NCI-H510A (cell line): Measurements from ENCODE around the gene MT1B.
"Not testable (repeated sequence)": the region's sequence is repeated elsewhere in the genome, so short reads cannot be mapped to it uniquely, and the experiment has no call there.

Source experiments
- DNase-seq: peaks from one replicate; lab custom pipeline; 2025; lab: John Stamatoyannopoulos, UW

The MT1B gene

DNA sequence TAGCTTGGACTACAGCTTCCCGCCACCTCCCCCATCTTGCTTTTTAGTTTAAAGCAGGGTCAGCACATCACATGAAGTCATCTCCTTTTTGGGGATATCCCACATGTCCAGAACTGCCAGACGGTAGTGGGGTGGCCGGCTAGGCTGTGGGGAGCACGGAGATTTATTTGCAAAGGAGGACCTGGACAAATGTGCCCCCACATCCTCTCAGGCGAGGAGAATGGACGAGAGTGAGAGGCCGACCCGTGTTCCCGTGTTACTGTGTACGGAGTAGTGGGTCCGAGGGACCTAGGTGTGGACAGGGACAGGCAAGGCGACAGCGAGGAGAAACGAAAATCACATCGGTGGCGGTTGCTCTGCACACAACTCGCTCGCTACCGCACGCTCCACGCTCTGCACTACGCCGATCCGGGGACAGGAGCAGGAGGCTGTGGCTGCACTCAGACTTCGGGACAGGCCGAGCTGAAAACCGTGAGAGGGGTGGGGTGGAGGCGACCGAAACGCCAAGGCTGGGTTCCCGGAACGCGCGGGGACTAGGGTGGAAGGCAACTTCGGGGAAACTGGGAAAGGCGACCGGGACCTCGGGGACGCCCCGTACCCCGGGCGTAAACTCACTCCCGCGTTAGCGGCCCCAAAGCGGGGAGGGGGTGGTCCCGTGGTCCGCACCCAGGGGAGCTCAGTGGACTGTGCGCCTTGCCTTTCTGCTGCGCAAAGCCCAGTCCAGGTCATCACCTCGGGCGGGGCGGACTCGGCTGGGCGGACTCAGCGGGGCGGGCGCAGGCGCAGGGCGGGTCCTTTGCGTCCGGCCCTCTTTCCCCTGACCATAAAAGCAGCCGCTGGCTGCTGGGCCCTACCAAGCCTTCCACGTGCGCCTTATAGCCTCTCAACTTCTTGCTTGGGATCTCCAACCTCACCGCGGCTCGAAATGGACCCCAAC lies 13.6 kb upstream of the MT1B start, which contains the start of gene MT1A:
TSS of gene MT1A (plus strand) at position 853 of the 937 bp plus-strand sequence. CDS start at position 926, 73 bp downstream.
- DNase-seq: no peak

GRCh38 chr16:56639045-56639444 lies 12.6 kb upstream of the MT1B start:
- no peak for DNase-seq

DNA sequence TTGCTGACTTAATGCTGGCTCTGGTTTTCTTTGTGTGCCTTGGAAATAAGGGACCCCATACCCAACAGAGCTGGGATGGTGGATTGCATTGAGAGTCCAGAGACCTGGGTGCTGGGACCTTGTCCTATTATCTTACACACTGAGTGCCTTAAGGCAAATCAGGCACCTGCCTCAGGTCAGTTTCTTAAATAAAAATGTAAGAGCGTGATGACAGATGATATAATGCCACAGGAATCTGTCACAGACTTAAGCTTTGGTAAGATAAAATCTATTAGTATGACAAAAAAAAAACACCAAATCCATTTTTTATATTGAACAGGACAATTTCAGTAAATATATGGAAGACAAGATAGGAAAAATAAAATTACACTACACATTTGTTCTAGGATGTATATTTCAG lies 11.6 kb upstream of the MT1B start:
- no peak for DNase-seq

GRCh38 chr16:56641166-56641565 lies 10.5 kb upstream of the MT1B start:
- no peak for DNase-seq

GRCh38 chr16:56643080-56643778 lies 8.5 kb upstream of the MT1B start:
- DNase-seq: peak; percentile 58

- no peak for DNase-seq
Observed at GRCh38 chr16:56643833-56644232, 7.9 kb upstream of the MT1B start.

DNA sequence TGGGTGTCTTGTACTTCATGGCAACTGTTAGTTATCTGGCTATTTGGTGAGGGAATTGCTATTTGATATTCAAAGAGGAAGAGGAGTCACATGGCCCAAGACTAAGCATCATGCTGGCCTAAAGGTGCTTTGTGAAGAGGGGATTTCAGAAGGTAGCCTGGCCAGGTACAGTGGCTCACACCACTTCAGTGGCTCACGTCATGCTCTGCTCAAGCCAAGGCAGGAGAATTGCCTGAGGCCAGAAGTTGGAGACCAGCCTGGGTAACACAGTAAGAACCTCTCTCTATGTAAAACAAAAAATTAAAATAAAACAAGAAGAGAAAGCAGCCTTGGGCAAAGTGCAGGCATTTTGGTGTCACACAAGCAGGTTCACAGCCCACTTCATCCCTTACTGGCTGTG lies 6.4 kb upstream of the MT1B start:
- DNase-seq: no peak

GRCh38 chr16:56645838-56646237 lies 5.8 kb upstream of the MT1B start:
- DNase-seq: no peak

DNA sequence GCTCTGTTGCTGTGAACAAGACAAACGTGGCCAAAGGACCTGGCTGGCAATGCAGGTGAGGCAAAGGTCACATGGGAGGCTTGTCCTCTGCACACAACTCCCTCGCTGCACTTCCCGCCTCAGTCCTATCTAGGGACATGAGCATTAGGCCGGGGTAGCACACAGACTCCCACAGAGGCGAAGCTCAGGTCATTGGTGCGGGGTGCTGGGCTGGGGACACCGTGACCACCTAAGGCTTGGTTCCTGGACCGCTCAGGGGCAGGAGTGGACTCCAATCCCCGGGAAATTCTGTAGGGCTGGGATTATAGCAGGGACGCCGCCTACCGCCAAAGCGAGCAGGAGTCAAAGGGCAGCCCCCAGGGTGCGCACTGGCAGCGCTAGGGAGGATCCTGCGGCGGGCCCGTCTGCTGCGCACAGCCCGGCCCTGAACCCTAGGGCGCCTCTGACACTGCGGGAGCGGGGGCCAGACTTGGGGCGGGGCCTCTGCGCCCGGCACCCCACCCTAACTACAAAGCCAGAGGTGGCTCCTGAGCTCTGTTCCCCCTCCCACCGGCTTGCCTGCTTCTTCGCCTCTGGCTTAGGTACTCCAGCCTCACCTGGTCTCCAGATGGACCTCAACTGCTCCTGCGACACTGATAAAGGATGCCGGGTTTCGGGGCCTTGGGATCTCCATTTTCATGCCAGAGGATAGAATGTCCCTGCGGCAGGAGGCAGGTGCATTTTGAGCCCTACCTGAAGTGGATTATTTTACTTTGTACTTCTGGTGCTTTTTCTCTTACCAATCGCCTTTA lies 3.9 kb upstream of the MT1B start:
- DNase-seq: no peak

GRCh38 chr16:56649271-56649670 lies 2.4 kb upstream of the MT1B start:
- DNase-seq: no peak

DNA sequence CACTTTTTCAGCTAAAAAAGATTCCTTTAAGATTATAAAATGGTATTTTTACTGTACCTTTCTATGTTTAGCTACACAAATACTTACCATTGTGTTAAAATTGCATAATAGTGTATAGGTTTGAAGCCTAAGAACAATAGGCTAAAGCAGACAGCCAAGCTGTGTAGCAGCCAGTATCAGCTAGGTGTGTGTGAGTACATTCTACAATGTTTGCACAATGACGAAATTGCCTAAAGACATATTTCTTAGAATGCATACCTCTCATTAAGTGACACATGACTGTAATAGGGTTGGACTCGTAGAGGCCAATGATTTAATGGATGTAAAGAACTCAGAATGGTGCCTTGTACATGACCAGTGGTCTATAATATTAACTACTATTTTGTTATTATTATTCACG lies 1.9 kb upstream of the MT1B start:
- no peak for DNase-seq

- DNase-seq: no peak
Observed at GRCh38 chr16:56652600-56652999, 914 bp downstream of the MT1B start.

GRCh38 chr16:56653218-56653617 lies 1.5 kb downstream of the MT1B start:
- DNase-seq: no peak

- peak; percentile 86 for DNase-seq
Observed at GRCh38 chr16:56657555-56658326, 6.1 kb downstream of the MT1B start, which contains the start of gene MT1F. MT1F (plus strand) TSS chr16:56657959; CDS start chr16:56658059, 100 bp downstream.

- no peak for DNase-seq
Observed at GRCh38 chr16:56658327-56658875, 6.7 kb downstream of the MT1B start.

GRCh38 chr16:56662357-56663354 lies 11.0 kb downstream of the MT1B start:
- no peak for DNase-seq

DNA sequence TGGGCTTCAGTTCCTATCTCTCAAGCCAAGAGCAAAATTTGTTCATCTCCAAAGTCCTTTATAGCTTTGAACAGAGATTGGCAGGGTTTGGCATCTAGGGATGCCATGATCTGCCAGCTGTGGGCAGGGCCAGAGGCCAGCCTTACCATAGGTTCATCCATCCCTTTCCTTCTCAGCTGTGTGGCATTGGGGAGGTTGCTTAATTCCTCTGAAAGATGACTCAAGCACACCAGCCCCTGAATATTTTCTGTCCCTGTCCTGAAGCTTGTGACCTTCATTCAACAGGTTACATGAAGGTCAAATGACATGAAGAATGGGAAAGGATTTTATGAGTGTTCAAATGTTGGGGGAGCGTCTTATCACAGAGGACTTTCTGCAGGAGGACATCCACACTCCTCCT lies 12.8 kb downstream of the MT1B start:
- DNase-seq: no peak

DNA sequence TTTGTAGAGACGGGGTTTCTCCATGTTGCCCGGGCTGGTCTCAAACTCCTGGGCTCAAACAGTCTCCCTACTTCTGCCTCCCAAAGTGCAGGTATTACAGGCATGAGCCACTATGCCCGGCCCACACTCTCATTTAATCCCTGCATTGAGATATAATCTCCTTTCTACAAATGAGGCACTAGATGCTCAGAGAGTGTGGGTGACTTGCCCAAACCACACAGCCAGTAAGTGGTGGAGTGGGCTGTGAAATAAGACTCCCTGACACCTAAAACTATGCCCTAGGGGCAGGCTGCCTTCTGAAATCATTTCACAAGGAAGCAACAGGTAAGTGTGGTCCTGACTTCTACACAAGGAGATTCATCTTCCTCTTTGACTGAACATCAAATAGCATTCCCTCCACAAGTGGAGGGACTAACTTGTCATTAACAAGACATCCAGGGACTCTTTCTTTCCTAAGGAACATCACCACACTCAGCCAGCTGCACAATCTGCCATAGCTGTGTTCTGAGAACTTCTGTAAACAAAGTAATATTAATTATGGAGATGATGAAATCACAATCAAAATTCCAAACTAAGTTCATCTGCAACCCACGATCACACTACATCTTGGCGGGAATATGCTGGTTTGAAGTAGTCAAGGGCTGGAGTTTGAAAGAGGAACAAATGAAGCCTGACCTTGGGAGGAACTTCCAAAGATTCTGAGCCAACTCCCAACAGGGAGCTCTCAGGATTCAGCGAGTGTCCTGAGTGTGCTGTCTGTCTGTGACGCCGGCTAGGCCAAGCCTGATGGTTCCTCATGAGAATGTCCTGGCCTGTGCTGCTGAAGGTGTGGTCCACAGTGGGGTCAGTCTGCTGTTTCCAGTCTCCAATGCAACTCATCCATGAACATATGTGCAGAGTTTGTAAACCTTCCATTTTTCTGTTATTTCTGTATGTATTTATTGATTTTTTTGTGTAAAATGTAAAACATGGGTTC lies 13.9 kb downstream of the MT1B start:
- not testable (repeated sequence) for DNase-seq
